Neural cell (in vitro differentiated cells): Measurements from ENCODE around the gene ANKRD40. TPM values are rescaled to one million over a fixed set of nuclear protein-coding genes. Genes with fewer than 3 reads are reported as not detected.

ENCODE experiments used
- H2AFZ ChIP-seq: fragments of 200-600, 300-800 bp; sonication (generic), shearing (Covaris generic); 2 replicates; pipeline ENCODE4 v1.6.0; 2014; ENCODE audit warnings: low read depth, mild to moderate bottlenecking, antibody characterized with exemption, low read length, moderate library complexity
- H3F3A ChIP-seq: fragments of 200-600 bp; shearing (Covaris generic); 2 replicates; pipeline ENCODE4 v1.6.1; 2016; ENCODE audit warnings: mild to moderate bottlenecking, moderate library complexity, mixed read lengths, antibody characterized with exemption, low read length; ENCODE audit not compliant: insufficient read depth, poor library complexity, severe bottlenecking
- H3K27ac ChIP-seq: fragments of 200-600, 300-800 bp; sonication (generic), shearing (Covaris generic); 2 replicates; pipeline ENCODE4 v1.5.1; 2014; ENCODE audit warnings: mild to moderate bottlenecking, low read length, moderate library complexity
- H3K27me3 ChIP-seq: fragments of 300-800, 200-600 bp; sonication (generic), shearing (Covaris generic); 2 replicates; pipeline ENCODE4 v1.6.0; 2014; ENCODE audit warnings: mild to moderate bottlenecking, low read depth, low read length, moderate library complexity; ENCODE audit not compliant: insufficient read depth
- H3K36me3 ChIP-seq: fragments of 300-800, 200-600 bp; sonication (generic), shearing (Covaris generic); 2 replicates; pipeline ENCODE4 v1.5.1; 2014; ENCODE audit warnings: mild to moderate bottlenecking, antibody characterized with exemption, low read length, moderate library complexity; ENCODE audit not compliant: insufficient read depth
- H3K4me2 ChIP-seq: fragments of 300-800, 200-600 bp; sonication (generic), shearing (Covaris generic); 2 replicates; pipeline ENCODE4 v1.6.0; 2014; ENCODE audit warnings: mild to moderate bottlenecking, low read length
- H3K4me3 ChIP-seq: fragments of 300-800, 200-600 bp; sonication (generic), shearing (Covaris generic); 2 replicates; pipeline ENCODE4 v1.5.1; 2014; ENCODE audit warnings: mild to moderate bottlenecking, low read length, moderate library complexity
- H3K79me2 ChIP-seq: fragments of 200-600 bp; shearing (Covaris generic); replicated peaks from 2 replicates; pipeline ENCODE4 v1.6.0; 2014; ENCODE audit warnings: mild to moderate bottlenecking, low read length, moderate library complexity; ENCODE audit not compliant: insufficient read depth
- H3K9ac ChIP-seq: fragments of 300-800, 200-600 bp; sonication (generic), shearing (Covaris generic); 2 replicates; pipeline ENCODE4 v1.6.1; 2016; ENCODE audit warnings: mild to moderate bottlenecking, low read length, mixed read lengths
- H3K9me2 ChIP-seq: fragments of 200-600 bp; shearing (Covaris generic); 2 replicates; pipeline ENCODE4 v1.6.1; 2016; ENCODE audit warnings: mild to moderate bottlenecking, low read length, mixed read lengths; ENCODE audit not compliant: insufficient read depth
- H3K9me3 ChIP-seq: fragments of 200-600, 300-800 bp; sonication (generic), shearing (Covaris generic); 2 replicates; pipeline ENCODE4 v1.6.1; 2016; ENCODE audit warnings: mild to moderate bottlenecking, mixed run types, low read length, moderate library complexity, mixed read lengths
- H4K20me1 ChIP-seq: fragments of 200-600 bp; shearing (Covaris generic); 2 replicates; pipeline ENCODE4 v1.6.1; 2016; ENCODE audit warnings: mild to moderate bottlenecking, mixed run types; ENCODE audit not compliant: insufficient read depth
- EP300 ChIP-seq: fragments of 450-650 bp; conservative IDR thresholded peaks from 2 replicates; pipeline ENCODE4 v1.6.1; 2014; ENCODE audit warnings: antibody characterized with exemption, mild to moderate bottlenecking, moderate library complexity; ENCODE audit not compliant: poor library complexity, severe bottlenecking
- EZH2 ChIP-seq: fragments of 200-600, 300-800 bp; shearing (Covaris generic), sonication (generic); IDR thresholded peaks from 2 replicates; pipeline ENCODE4 v1.6.1; 2014; ENCODE audit warnings: antibody characterized with exemption, low read length, borderline replicate concordance, mild to moderate bottlenecking; ENCODE audit not compliant: insufficient read depth, poor library complexity, severe bottlenecking
- MXI1 ChIP-seq: fragments of 450-650 bp; conservative IDR thresholded peaks from 2 replicates; pipeline ENCODE4 v1.6.1; 2014; ENCODE audit warnings: antibody characterized with exemption, mild to moderate bottlenecking; ENCODE audit not compliant: poor library complexity, severe bottlenecking
- POLR2AphosphoS5 ChIP-seq: IDR thresholded peaks from 2 replicates; pipeline ENCODE4 v1.6.1; 2012
- RAD21 ChIP-seq: fragments of 450-650 bp; conservative IDR thresholded peaks from 2 replicates; pipeline ENCODE4 v1.6.1; 2014; ENCODE audit warnings: antibody characterized with exemption, mild to moderate bottlenecking, moderate library complexity
- REST ChIP-seq: IDR thresholded peaks from 2 replicates; pipeline ENCODE4 v1.6.1; 2012; ENCODE audit warnings: borderline replicate concordance
- SMC3 ChIP-seq: fragments of 450-650 bp; conservative IDR thresholded peaks from 2 replicates; pipeline ENCODE4 v1.6.1; 2014; ENCODE audit warnings: antibody characterized with exemption, mild to moderate bottlenecking, moderate library complexity; ENCODE audit not compliant: poor library complexity
- TAF1 ChIP-seq: IDR thresholded peaks from 2 replicates; pipeline ENCODE4 v1.6.1; 2012; ENCODE audit warnings: low read depth
- polyA plus RNA-seq: library from polyadenylated mRNA; depleted of rRNA; stranded (reverse); fragments of >200 nt; gene quantifications from 2 replicates; pipeline ENCODE4 v1.2.3, GENCODE V29; 2014
- TF ChIP-seq, protein P1 (sequence below): fragments of 450-650 bp; IDR thresholded peaks from 2 replicates; pipeline ENCODE4 v1.5.1; 2014; ENCODE audit warnings: antibody characterized with exemption, mild to moderate bottlenecking, moderate library complexity; ENCODE audit not compliant: poor library complexity, severe bottlenecking

Gene ANKRD40
- polyA plus RNA-seq, 1 donor from 2014 or later, result 15.2 TPM

- no peaks in the 10 kb centered on the region for H3K9me3 ChIP-seq
- no peaks in the 10 kb centered on the region for H3K9me2 ChIP-seq
- no peaks in the 10 kb centered on the region for H3F3A ChIP-seq
- no peak overlapping the region for H3K4me2 ChIP-seq
- H3K9ac ChIP-seq, result no peak overlapping the region
- H3K27ac ChIP-seq, result no peak overlapping the region
- H3K36me3 ChIP-seq, result no peaks in the 10 kb centered on the region
- no peak overlapping the region for H3K4me3 ChIP-seq
- no peaks in the 10 kb centered on the region for H3K27me3 ChIP-seq
- H2AFZ ChIP-seq, result no peak overlapping the region
- TF ChIP-seq SMC3 (no peak), TAF1 (no peak), RAD21 (no peak), POLR2AphosphoS5 (no peak)
- TF ChIP-seq, protein P1, sequence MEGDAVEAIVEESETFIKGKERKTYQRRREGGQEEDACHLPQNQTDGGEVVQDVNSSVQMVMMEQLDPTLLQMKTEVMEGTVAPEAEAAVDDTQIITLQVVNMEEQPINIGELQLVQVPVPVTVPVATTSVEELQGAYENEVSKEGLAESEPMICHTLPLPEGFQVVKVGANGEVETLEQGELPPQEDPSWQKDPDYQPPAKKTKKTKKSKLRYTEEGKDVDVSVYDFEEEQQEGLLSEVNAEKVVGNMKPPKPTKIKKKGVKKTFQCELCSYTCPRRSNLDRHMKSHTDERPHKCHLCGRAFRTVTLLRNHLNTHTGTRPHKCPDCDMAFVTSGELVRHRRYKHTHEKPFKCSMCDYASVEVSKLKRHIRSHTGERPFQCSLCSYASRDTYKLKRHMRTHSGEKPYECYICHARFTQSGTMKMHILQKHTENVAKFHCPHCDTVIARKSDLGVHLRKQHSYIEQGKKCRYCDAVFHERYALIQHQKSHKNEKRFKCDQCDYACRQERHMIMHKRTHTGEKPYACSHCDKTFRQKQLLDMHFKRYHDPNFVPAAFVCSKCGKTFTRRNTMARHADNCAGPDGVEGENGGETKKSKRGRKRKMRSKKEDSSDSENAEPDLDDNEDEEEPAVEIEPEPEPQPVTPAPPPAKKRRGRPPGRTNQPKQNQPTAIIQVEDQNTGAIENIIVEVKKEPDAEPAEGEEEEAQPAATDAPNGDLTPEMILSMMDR, result no peak
- no peaks in the 10 kb centered on the region for H3K79me2 ChIP-seq
- H4K20me1 ChIP-seq, result no peaks in the 10 kb centered on the region
Measured at GRCh38 chr17:50656509-50656908, 51.2 kb downstream of the ANKRD40 start.

GRCh38 chr17:50653738-50654137 lies 54.0 kb downstream of the ANKRD40 start:
- no peaks in the 10 kb centered on the region for H3K9me3 ChIP-seq
- no peak overlapping the region for H2AFZ ChIP-seq
- H3F3A ChIP-seq, result no peaks in the 10 kb centered on the region
- H4K20me1 ChIP-seq, result no peaks in the 10 kb centered on the region
- no peaks in the 10 kb centered on the region for H3K79me2 ChIP-seq
- no peaks in the 10 kb centered on the region for H3K9me2 ChIP-seq
- no peak overlapping the region for H3K27ac ChIP-seq
- H3K4me3 ChIP-seq, result no peak overlapping the region
- H3K9ac ChIP-seq, result no peak overlapping the region
- no peak overlapping the region for H3K4me2 ChIP-seq
- H3K27me3 ChIP-seq, result no peaks in the 10 kb centered on the region
- TF ChIP-seq POLR2AphosphoS5, result no peak
- no peak for TF ChIP-seq MXI1
- no peak for TF ChIP-seq REST
- no peak for TF ChIP-seq EP300
- TF ChIP-seq TAF1, result no peak
- TF ChIP-seq EZH2, result no peak
- TF ChIP-seq RAD21, result no peak
- TF ChIP-seq, protein P1, result no peak
- TF ChIP-seq SMC3, result no peak
- H3K36me3 ChIP-seq, result no peaks in the 10 kb centered on the region
